RPMI8226 (cell line): ENCODE results near the gene PHACTR3.
A peak's percentile ranks its signal among the peaks of the same experiment; 100 is the strongest.

Source experiments
- DNase-seq: peaks from one replicate; pipeline ENCODE4 v3.0.0-alpha.2; 2015

PHACTR3 gene

GRCh38 chr20:59737073-59737666 lies 132.8 kb downstream of the PHACTR3 start:
- DNase-seq, result no peak

- DNase-seq, result no peak
Observed at GRCh38 chr20:59737816-59738215, 133.5 kb downstream of the PHACTR3 start.

DNA sequence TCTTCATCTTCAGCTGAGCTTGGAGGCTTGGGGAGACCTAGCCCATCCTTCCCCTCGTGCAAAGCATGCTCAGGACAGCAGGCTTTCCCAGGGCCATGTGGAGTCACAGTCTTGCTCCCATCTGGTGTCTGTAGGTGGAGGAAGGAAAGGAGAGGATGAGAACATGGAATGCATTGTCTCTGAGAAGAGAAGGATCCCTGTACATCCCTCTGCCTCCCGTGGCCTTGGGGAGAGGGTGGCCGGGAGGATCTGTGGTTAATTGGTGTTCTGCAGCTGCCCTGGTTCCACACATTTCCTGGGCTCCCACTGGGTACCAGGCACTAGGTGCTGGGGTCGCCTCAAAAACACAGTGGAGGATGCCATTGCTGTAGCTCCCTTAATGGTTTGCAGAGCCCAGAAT lies 134.5 kb downstream of the PHACTR3 start:
- DNase-seq, result no peak

DNA sequence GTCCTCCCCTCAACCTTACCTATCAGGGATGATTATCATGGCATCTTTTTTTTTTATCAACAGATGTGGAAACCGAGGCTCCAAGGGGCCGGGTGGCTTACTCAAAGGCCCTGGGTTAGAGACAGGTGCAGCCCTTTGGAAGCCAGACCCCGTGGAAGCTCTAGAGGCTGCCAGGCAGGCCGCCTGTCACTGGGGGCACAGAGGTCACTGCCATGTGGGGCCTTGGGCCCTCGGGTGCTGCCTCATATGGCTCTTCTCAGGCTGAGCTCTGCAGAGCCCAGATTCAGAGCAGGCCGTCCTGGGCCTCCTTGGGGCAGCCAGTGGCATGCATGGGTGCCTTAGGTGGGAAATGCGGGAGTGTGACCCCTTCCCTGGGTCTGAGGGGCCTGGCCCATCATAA lies 136.3 kb downstream of the PHACTR3 start:
- DNase-seq, result no peak

DNA sequence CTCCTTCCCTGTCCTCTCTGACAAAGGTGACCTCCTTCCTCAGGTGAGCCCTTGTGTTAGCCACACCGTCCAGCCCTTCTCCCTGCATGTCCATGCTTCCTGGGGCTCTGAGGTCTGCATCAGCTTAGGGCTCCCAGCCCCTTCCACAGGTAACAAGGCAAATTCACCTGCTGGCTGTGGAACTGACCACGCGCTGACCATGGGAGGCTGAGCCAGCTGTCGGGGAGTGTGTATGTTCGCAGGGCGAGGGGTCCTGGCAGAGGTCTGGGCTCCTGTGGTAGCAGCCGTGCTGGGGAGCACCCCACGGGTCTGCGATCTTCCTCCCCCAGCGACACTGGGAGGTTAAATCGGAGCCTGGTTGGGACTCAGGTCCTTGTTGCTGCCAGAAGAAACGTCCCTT lies 136.7 kb downstream of the PHACTR3 start:
- DNase-seq, result no peak

- DNase-seq, result no peak
Observed at GRCh38 chr20:59742351-59743095, 138.2 kb downstream of the PHACTR3 start.

GRCh38 chr20:59743308-59743707 lies 139.0 kb downstream of the PHACTR3 start:
- no peak for DNase-seq

DNA sequence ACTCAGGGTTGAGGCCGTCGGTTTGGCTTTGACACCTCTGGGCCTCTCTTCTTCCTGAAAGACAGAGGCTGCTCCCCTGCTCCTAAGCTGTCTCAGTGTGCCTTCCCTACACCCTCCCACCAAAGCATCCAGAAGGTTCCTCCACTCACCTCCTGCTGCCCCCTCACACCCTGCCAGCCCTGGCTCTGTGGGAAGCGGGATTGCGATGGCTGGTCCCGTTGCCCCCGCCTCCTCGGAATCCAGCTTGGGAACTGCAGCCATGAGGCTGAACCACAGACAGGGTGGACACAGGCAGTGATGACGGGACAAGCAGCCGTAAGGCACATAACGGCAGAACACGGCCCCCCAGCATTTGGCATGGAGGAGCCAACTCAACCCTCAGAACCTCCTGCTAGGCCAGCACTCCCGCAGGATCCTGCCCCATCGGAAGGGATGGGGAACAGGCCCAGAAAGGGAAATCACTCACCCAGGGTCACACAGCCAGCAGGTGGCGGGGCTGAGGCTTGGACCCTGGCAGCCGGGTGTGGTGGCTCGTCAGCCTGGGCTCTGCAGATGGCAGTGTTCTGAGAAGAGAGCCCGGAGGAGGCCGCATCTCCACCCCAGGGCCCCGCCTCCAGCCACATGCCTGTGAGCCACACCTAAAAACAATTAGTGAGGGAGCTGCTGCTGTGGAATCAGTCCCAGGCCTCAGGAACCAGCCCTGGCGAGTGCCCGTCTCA lies 139.6 kb downstream of the PHACTR3 start:
- peak; percentile 83 for DNase-seq

GRCh38 chr20:59744756-59745155 lies 140.4 kb downstream of the PHACTR3 start:
- DNase-seq, result no peak

DNA sequence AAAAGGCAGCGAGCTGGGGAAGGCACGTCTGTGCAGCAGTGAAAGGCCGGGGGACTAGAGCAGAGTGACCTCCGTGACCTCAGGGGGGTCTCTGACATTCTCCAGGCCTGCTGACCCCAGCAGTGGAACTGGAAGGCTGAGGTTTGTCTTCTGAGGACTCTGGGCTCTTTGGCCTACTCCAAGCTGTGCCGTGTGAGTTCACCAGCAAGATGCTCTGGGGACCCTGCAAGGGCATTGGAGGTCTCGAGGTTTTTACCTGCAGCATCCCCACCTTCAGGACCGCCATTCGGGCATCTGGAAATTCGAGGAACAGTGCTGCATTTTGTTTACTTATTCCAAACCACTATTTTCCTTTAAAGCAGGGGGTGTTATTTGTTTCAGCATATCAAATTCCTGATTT lies 140.9 kb downstream of the PHACTR3 start:
- DNase-seq, result no peak

DNA sequence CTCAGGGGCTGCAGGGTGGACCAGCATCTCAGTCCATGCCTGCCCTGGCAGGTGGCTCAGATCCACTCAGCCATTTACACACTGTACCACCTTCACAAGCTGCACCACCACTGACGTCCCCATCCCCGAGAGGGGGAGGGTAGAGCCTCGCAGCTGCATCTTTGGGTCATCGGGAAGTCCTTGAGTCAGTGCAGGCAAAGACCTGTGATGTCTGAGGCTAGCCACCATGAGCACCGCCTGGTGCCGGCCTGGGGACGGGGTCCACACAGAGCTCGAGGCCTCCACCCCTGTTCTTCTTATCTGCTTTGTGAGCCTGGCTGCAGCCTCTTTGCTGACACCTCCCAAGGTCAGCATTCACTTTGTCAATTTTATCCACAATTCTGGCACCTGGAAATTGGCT lies 141.4 kb downstream of the PHACTR3 start:
- DNase-seq, result no peak

- no peak for DNase-seq
Observed at GRCh38 chr20:59746155-59746554, 141.8 kb downstream of the PHACTR3 start.

GRCh38 chr20:59747671-59748515 lies 143.6 kb downstream of the PHACTR3 start:
- DNase-seq, result no peak

GRCh38 chr20:59748619-59749191 lies 144.4 kb downstream of the PHACTR3 start:
- no peak for DNase-seq

GRCh38 chr20:59749301-59749700 lies 145.0 kb downstream of the PHACTR3 start:
- no peak for DNase-seq

DNA sequence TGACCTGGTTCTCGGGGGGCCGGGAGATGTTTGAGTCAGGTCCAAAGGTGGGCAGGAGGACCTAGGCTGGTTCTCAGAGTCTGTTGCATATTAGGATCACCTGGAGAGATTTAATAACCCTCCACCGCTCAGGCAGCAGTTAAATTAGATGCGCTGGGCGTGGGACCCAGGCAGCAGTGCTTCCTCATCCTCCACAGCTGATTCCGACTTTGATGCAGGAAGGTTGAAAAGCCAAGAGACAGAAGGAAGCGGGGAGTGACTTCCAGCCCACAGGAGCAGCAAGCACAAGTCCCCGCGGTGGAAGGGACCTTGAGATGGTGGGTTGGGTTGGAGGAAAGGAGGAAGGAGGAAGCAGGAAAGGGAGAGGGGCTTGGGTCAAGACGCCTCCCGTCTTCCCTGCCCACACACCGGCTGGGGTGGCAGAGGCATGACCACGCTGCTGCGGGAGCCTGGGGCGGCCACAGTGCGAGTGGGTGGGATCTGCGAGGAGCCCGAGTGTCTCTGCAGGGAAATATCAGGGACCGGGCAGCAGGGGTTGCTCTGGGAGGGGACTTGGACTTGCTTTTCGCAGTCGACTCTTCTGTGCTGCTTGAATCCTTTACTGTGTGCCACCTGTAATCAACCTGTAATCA lies 146.0 kb downstream of the PHACTR3 start:
- DNase-seq, result no peak

DNA sequence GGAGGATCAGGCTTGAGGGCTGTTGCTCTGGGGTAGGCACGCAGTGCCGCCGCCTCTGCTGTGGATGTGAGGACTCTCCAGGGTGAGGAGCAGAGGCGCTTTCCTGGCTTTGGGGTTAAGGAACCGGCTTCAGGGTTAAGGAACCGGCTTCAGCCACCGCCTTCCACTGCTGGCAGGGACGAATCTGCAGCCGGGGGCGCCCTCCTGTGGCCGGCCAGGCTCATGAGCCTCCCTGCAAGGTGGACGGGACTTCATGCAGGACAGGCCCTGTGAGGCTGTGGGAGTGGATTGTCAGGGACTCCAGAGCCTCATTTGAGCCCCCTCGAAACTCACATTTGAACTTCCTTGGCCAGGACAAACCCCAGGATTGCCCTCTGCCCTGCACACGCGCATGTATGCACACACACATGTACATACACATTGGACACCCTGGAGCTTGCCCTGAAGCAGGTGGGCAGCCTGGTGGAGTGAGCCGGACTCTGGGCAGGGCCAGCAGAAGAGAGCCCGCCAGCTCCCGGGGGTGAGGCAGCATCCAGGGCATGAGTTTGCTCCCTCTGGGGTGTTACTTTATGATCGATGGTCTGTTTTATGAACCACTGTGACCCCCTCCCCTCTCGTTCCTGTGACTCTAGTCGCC lies 146.9 kb downstream of the PHACTR3 start:
- DNase-seq, result peak; percentile 77

GRCh38 chr20:59752101-59752586 lies 147.8 kb downstream of the PHACTR3 start:
- DNase-seq, result peak; percentile 92

GRCh38 chr20:59752704-59753460 lies 148.5 kb downstream of the PHACTR3 start:
- peak; percentile 62 for DNase-seq

- no peak for DNase-seq
Observed at GRCh38 chr20:59753836-59754235, 149.5 kb downstream of the PHACTR3 start.

GRCh38 chr20:59754551-59754950 lies 150.2 kb downstream of the PHACTR3 start:
- DNase-seq, result no peak
